ENCODE data around the gene HUS1. TPM values are rescaled to one million over a fixed set of nuclear protein-coding genes. Genes with fewer than 3 reads are reported as not detected.

HUS1 gene
- total and polyA plus RNA-seq, 2 of the 13 experiments (the other 11 are each of a cell fraction or from before 2014, with no cell fraction given) = 14.8 to 16.9 TPM

DNA sequence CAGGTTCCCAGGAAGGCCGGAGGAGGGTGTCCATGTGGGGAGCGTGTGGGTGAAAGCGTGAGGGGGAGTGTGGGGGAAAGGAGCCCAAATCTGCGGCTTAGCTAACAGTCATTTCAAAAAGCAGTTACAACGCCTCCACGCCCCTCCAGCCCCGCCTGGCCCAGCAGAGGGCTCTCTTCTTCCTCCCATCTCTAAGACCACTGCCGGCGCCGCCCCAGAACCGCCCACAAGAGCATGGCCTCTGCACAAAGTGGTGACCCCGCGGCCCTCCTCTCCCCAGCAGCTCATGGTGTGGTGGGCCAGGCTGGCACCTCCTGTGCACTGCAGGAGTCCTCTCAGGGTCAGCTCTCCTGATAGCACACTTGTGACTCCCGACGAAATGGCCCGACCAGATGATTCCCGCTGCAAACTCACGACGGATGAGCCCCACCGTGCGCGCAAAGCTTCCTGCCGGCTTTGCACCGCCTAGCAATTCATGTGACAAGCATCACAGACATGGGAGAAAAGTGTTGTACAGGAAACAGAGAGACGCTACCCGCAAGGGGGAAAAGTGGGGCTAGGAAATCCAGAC is 12.4 kb upstream of the HUS1 start (continued):
- TF ChIP-seq, protein P1, sequence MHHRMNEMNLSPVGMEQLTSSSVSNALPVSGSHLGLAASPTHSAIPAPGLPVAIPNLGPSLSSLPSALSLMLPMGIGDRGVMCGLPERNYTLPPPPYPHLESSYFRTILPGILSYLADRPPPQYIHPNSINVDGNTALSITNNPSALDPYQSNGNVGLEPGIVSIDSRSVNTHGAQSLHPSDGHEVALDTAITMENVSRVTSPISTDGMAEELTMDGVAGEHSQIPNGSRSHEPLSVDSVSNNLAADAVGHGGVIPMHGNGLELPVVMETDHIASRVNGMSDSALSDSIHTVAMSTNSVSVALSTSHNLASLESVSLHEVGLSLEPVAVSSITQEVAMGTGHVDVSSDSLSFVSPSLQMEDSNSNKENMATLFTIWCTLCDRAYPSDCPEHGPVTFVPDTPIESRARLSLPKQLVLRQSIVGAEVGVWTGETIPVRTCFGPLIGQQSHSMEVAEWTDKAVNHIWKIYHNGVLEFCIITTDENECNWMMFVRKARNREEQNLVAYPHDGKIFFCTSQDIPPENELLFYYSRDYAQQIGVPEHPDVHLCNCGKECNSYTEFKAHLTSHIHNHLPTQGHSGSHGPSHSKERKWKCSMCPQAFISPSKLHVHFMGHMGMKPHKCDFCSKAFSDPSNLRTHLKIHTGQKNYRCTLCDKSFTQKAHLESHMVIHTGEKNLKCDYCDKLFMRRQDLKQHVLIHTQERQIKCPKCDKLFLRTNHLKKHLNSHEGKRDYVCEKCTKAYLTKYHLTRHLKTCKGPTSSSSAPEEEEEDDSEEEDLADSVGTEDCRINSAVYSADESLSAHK (CRISPR knock-in tag; IDR thresholded peaks at IDR 0.05; ENCODE audit: borderline replicate concordance) = no peak
- TF ChIP-seq KLF13 (CRISPR knock-in tag; IDR thresholded peaks at IDR 0.05) (no peak), ZNF460 (CRISPR knock-in tag; IDR thresholded peaks at IDR 0.05; ENCODE audit: borderline replicate concordance) (no peak), KDM2A (CRISPR knock-in tag; IDR thresholded peaks at IDR 0.05; ENCODE audit: borderline replicate concordance, low read depth) (peak; percentile 43; the same call in 1 of the 2 replicates), PTBP1 (IDR thresholded peaks at IDR 0.05; ENCODE audit: low read depth, low read length, poor library complexity, severe bottlenecking) (no peak), TEF (CRISPR knock-in tag; IDR thresholded peaks at IDR 0.05) (no peak), MNT (IDR thresholded peaks at IDR 0.05) (no peak), FOXP1 (IDR thresholded peaks at IDR 0.05) (no peak), FOXP1 (CRISPR knock-in tag; IDR thresholded peaks at IDR 0.05) (no peak), MIER3 (CRISPR knock-in tag; IDR thresholded peaks at IDR 0.05; ENCODE audit: borderline replicate concordance) (no peak), SOX6 (IDR thresholded peaks at IDR 0.05) (no peak), SOX6 (CRISPR knock-in tag; IDR thresholded peaks at IDR 0.05) (peak; percentile 44), HDAC1 (CRISPR knock-in tag; IDR thresholded peaks at IDR 0.05) (peak; percentile 68), U2AF1 (optimal IDR thresholded peaks at IDR 0.05; ENCODE audit: low read depth, low read length) (no peak), LBX2 (CRISPR knock-in tag; IDR thresholded peaks at IDR 0.05; ENCODE audit: borderline replicate concordance) (no peak), EP300 (IDR thresholded peaks at IDR 0.05; ENCODE audit: low read depth in 2 of 2, low read length in 2 of 2) (no peak), EP300 (CRISPR knock-in tag; IDR thresholded peaks at IDR 0.05; ENCODE audit: borderline replicate concordance) (peak; percentile 38; the same call in 1 of the 2 replicates), PAXIP1 (CRISPR knock-in tag; conservative IDR thresholded peaks at IDR 0.05) (peak; percentile 30; the same call in 1 of the 2 replicates), ATM (IDR thresholded peaks at IDR 0.05; ENCODE audit: borderline replicate concordance) (no peak), DRAP1 (CRISPR knock-in tag; IDR thresholded peaks at IDR 0.05) (no peak), ZNF367 (CRISPR knock-in tag; IDR thresholded peaks at IDR 0.05; ENCODE audit: borderline replicate concordance) (no peak)
